ENCODE measurements around the gene UVSSA. TPM values are rescaled to one million over a fixed set of nuclear protein-coding genes. Genes with fewer than 3 reads are reported as not detected.
"Not testable (repeated sequence)": the region's sequence is repeated elsewhere in the genome, so short reads cannot be mapped to it uniquely, and the experiment has no call there.

UVSSA gene
- total RNA-seq, 1 donor from 2014 or later, result 35.2 TPM

DNA sequence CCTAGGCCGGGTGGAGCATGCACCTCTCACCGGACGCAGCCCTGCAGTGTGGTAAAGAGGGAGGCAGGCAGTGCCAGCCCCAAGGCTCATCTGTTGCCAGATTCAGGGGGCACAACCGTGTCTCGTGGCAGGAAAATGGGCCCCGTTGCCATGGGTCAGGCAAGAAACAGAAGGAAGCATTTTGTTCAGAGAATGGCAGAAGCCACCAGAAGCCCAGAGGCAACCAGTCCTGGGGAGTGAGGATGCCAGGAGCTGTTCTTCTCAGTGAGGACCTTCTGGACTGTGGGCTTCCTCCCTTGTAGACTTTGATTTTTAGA is 12.5 kb upstream of the UVSSA start:
- intact Hi-C loops (cut with micrococcal nuclease), result no loop called here
- H3K4me1 Mint-ChIP-seq, result no peaks in the 10 kb centered on the region
- H3K9me3 Mint-ChIP-seq, result no peaks in the 10 kb centered on the region
- no peak for ATAC-seq (ENCODE audit: low read depth)
- H3K4me3 Mint-ChIP-seq, result no peak overlapping the region
- no peak for TF ChIP-seq CTCF (IDR thresholded peaks at IDR 0.05)
- CTCF ChIA-PET, result no interaction called here
- H3K36me3 Mint-ChIP-seq (ENCODE audit: low read depth), result peaks cover 72% of the 10 kb centered on the region
- POLR2A ChIA-PET, result interaction anchor here (0.5 kb wide), 1 partner anchor 593 kb away, joined by 3 read pairs; no protein-coding TSS in a partner anchor
- H3K27ac Mint-ChIP-seq, result no peak overlapping the region
- H3K27me3 Mint-ChIP-seq, result no peaks in the 10 kb centered on the region
- no peak for DNase-seq

GRCh38 chr4:1335193-1335883 is 11.7 kb upstream of the UVSSA start:
- DNase-seq; intact Hi-C loops (cut with micrococcal nuclease); ATAC-seq (ENCODE audit: low read depth); H3K4me3 Mint-ChIP-seq; H3K4me1 Mint-ChIP-seq; H3K27me3 Mint-ChIP-seq; CTCF ChIA-PET; H3K27ac Mint-ChIP-seq; H3K9me3 Mint-ChIP-seq: not testable (repeated sequence)
- peaks cover 74% of the 10 kb centered on the region for H3K36me3 Mint-ChIP-seq (ENCODE audit: low read depth)
- POLR2A ChIA-PET, result interaction anchor here (0.5 kb wide), 1 partner anchor 594 kb away, joined by 3 read pairs; no protein-coding TSS in a partner anchor

DNA sequence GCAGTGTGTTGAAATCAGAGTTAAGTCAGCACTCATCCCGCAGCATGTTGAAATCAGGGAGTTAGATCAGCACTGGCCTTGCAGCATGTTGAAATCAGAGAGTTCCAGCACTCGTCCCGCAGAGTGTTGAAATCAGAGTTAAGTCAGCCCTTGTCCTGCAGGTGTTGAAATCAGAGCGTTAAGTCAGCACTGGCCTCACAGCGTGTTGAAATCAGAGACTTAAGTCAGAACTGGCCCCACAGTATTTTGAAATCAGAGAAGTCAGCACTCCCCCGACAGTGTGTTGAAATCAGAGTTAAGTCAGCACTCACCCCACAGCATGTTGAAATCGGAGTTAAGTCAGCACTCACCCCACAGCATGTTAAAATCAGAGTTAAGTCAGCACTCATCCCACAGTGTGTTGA is 10.9 kb upstream of the UVSSA start:
- Mint-ChIP-seq H3K9me3 (no peaks in the 10 kb centered on the region), H3K36me3 (ENCODE audit: low read depth) (peaks cover 75% of the 10 kb centered on the region), H3K4me3 (no peak overlapping the region), H3K27me3 (no peaks in the 10 kb centered on the region), H3K4me1 (no peaks in the 10 kb centered on the region), H3K27ac (no peak overlapping the region)
- intact Hi-C loops (cut with micrococcal nuclease), result no loop called here
- POLR2A ChIA-PET, result no interaction called here
- CTCF ChIA-PET, result no interaction called here
- TF ChIP-seq CTCF (IDR thresholded peaks at IDR 0.05), result no peak
- DNase-seq, result no peak
- ATAC-seq (ENCODE audit: low read depth), result no peak

DNA sequence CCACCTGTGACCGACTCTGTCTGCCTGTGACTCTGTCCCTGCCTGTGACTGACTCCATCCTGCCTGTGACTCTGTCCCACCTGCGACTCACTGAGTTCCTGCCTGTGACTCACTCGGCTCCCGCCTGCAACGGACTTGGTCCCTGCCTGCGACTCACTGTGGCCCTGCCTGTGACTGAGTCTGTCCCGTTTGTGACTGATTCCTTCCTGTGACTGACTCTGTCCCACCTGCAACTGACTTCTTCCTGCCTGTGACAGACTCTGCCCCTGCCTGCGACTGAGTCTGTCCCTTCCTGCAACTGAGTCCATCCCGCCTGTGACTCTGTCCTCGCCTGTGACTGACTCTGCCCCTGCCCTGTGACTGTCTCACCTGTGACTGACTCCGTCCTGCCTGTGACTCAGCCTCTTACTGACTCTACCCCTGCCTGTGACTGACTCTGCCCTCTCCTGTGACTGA is 9.6 kb upstream of the UVSSA start:
- Mint-ChIP-seq H3K27me3 (no peaks in the 10 kb centered on the region), H3K27ac (peak overlapping the region; percentile 18), H3K36me3 (ENCODE audit: low read depth) (peaks cover 70% of the 10 kb centered on the region), H3K4me1 (no peaks in the 10 kb centered on the region), H3K9me3 (no peaks in the 10 kb centered on the region), H3K4me3 (no peak overlapping the region)
- TF ChIP-seq CTCF (IDR thresholded peaks at IDR 0.05), result no peak
- ATAC-seq (ENCODE audit: low read depth) (peak; percentile 40), DNase-seq (no peak)
- intact Hi-C loops (cut with micrococcal nuclease), result no loop called here
- CTCF ChIA-PET, result no interaction called here
- POLR2A ChIA-PET, result no interaction called here

GRCh38 chr4:1337951-1338751 is 8.9 kb upstream of the UVSSA start:
- Mint-ChIP-seq H3K9me3 (no peaks in the 10 kb centered on the region), H3K27me3 (no peaks in the 10 kb centered on the region), H3K4me1 (no peaks in the 10 kb centered on the region), H3K36me3 (ENCODE audit: low read depth) (peaks cover 65% of the 10 kb centered on the region), H3K27ac (peak overlapping the region; percentile 18), H3K4me3 (no peak overlapping the region)
- TF ChIP-seq CTCF (IDR thresholded peaks at IDR 0.05), result no peak
- intact Hi-C loops (cut with micrococcal nuclease), result no loop called here
- ATAC-seq (ENCODE audit: low read depth) (no peak), DNase-seq (no peak)
- POLR2A ChIA-PET, result no interaction called here
- CTCF ChIA-PET, result no interaction called here
